HG02610 (cell line): Measurements from ENCODE around the gene PF4V1.

Experiments used
- ATAC-seq: cut with Tn5 transposase; IDR thresholded peaks from one replicate; pipeline ENCODE4 v1.9.1; 2021; ENCODE audit warnings: mild to moderate bottlenecking, moderate library complexity; ENCODE audit not compliant: unreplicated experiment

Gene PF4V1

GRCh38 chr4:73853246-73853704, at the start of gene PF4V1:
Gene PF4V1, plus strand, starts transcription at chr4:73853296. Its CDS starts 67 bp downstream, at chr4:73853363.
- no peak for ATAC-seq

- ATAC-seq, result no peak
These were observed 42.9 kb upstream of the PF4V1 start for GRCh38 chr4:73810191-73810590.

- no peak for ATAC-seq
These were observed 41.3 kb upstream of the PF4V1 start for GRCh38 chr4:73811841-73812240.

GRCh38 chr4:73814679-73815078, 38.4 kb upstream of the PF4V1 start:
- no peak for ATAC-seq

GRCh38 chr4:73815145-73815544, 38.0 kb upstream of the PF4V1 start:
- ATAC-seq, result peak; percentile 39

- ATAC-seq, result no peak
These were observed 36.3 kb upstream of the PF4V1 start for GRCh38 chr4:73816814-73817213.

GRCh38 chr4:73817341-73817740, 35.8 kb upstream of the PF4V1 start:
- ATAC-seq, result no peak

GRCh38 chr4:73821325-73821724, 31.8 kb upstream of the PF4V1 start:
- no peak for ATAC-seq

- ATAC-seq, result no peak
These were observed 30.7 kb upstream of the PF4V1 start for GRCh38 chr4:73822389-73822788.

GRCh38 chr4:73822812-73823504, 30.1 kb upstream of the PF4V1 start:
- no peak for ATAC-seq

- ATAC-seq, result no peak
These were observed 29.3 kb upstream of the PF4V1 start for GRCh38 chr4:73823760-73824159.

GRCh38 chr4:73828956-73829355, 24.1 kb upstream of the PF4V1 start:
- ATAC-seq, result no peak

- no peak for ATAC-seq
These were observed 21.5 kb upstream of the PF4V1 start for GRCh38 chr4:73831569-73831968.

- no peak for ATAC-seq
These were observed 20.4 kb upstream of the PF4V1 start for GRCh38 chr4:73832651-73833237.

- no peak for ATAC-seq
These were observed 16.5 kb upstream of the PF4V1 start, which contains the start of gene CXCL6 for GRCh38 chr4:73836373-73837279. Gene CXCL6, plus strand, starts transcription at chr4:73836678. Its CDS starts 73 bp downstream, at chr4:73836751.

- no peak for ATAC-seq
These were observed 14.0 kb upstream of the PF4V1 start for GRCh38 chr4:73839071-73839470.

- no peak for ATAC-seq
These were observed 13.4 kb upstream of the PF4V1 start for GRCh38 chr4:73839715-73840114.

GRCh38 chr4:73841243-73841925, 11.7 kb upstream of the PF4V1 start:
- ATAC-seq, result no peak

GRCh38 chr4:73842696-73843095, 10.4 kb upstream of the PF4V1 start:
- no peak for ATAC-seq

- no peak for ATAC-seq
These were observed 9.7 kb upstream of the PF4V1 start for GRCh38 chr4:73843369-73843768.

GRCh38 chr4:73844345-73844744, 8.8 kb upstream of the PF4V1 start:
- no peak for ATAC-seq
